ENCODE measurements around the gene EFNA1.
"Not testable (repeated sequence)": the region's sequence is repeated elsewhere in the genome, so short reads cannot be mapped to it uniquely, and the experiment has no call there.

The EFNA1 gene

GRCh38 chr1:155160128-155160527 is 32.5 kb downstream of the EFNA1 start:
- DNase-seq, result peak; percentile 32

GRCh38 chr1:155162631-155163030 is 35.0 kb downstream of the EFNA1 start:
- not testable (repeated sequence) for DNase-seq

GRCh38 chr1:155163785-155164184 is 36.1 kb downstream of the EFNA1 start:
- not testable (repeated sequence) for DNase-seq

- DNase-seq, result not testable (repeated sequence)
Measured at GRCh38 chr1:155164625-155165024, 36.9 kb downstream of the EFNA1 start.

- no peak for DNase-seq
Measured at GRCh38 chr1:155166051-155166470, 38.4 kb downstream of the EFNA1 start.

- DNase-seq, result peak; percentile 46
Measured at GRCh38 chr1:155166471-155167165, 38.9 kb downstream of the EFNA1 start.

- peak; percentile 93 for DNase-seq
Measured at GRCh38 chr1:155167166-155168104, 39.8 kb downstream of the EFNA1 start.

GRCh38 chr1:155168105-155168445 is 40.4 kb downstream of the EFNA1 start:
- not testable (repeated sequence) for DNase-seq

GRCh38 chr1:155168456-155169210 is 41.0 kb downstream of the EFNA1 start:
- DNase-seq, result peak; percentile 1

GRCh38 chr1:155169541-155169940 is 41.9 kb downstream of the EFNA1 start:
- DNase-seq, result peak; percentile 1

GRCh38 chr1:155170101-155170785 is 42.6 kb downstream of the EFNA1 start:
- DNase-seq, result peak; percentile 1

GRCh38 chr1:155170806-155171205 is 43.1 kb downstream of the EFNA1 start:
- peak; percentile 0 for DNase-seq

GRCh38 chr1:155171836-155172731 is 44.4 kb downstream of the EFNA1 start:
- DNase-seq, result peak; percentile 0

GRCh38 chr1:155172732-155173477 is 45.2 kb downstream of the EFNA1 start, which contains the start of gene KRTCAP2:
KRTCAP2 (minus strand) TSS chr1:155173304; CDS start chr1:155173224, 80 bp downstream.
- peak; percentile 99 for DNase-seq

- DNase-seq, result peak; percentile 52
Measured at GRCh38 chr1:155173478-155174323, 46.0 kb downstream of the EFNA1 start, which contains the start of gene TRIM46. TRIM46 (plus strand) TSS chr1:155173849; CDS start chr1:155173967, 118 bp downstream.

- peak; percentile 28 for DNase-seq
Measured at GRCh38 chr1:155174324-155175280, 46.9 kb downstream of the EFNA1 start.

- peak; percentile 2 for DNase-seq
Measured at GRCh38 chr1:155175281-155175926, 47.7 kb downstream of the EFNA1 start.

- peak; percentile 75 for DNase-seq
Measured at GRCh38 chr1:155175927-155176371, 48.3 kb downstream of the EFNA1 start.

All from RPMI8226 (cell line).